Activated effector memory CD4-positive, alpha-beta T cell treated with Interleukin-2 at 50 U/mL for 16 hours (primary cell): ENCODE data around the gene WNT5A.

Experiments
- DNase-seq: peaks from one replicate; pipeline ENCODE4 v3.0.0-alpha.2; 2020

Gene WNT5A

DNA sequence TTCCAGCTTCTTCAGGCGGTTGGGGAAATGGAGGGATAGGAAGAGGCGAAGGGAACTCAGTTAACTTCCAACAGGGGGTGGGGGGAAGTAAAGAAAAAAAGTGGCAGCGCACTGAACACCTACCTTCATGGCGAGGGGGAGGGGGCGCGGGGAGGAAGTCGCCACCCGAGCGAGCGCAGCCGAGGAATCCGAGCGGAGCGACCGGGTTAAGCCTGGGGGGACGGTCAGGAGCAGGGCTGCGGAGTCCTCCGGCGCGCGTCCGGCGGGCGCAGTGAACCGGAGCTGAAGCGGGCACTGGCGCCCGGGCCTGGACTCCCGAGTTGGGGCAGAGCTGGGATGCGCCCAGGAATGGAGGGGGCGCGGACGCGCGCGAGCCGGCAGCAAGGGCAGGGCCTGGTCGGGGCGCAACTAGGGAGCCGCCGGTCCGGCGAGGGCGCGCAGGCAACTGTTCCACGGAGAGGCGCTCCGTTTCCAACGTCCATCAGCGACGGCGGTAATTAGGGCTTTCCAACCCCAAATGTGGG lies at the start of gene WNT5A:
Gene WNT5A, minus strand, starts transcription at position 450 of the 524 bp plus-strand sequence. Its CDS starts 321 bp downstream, at position 129.
- no peak for DNase-seq

DNA sequence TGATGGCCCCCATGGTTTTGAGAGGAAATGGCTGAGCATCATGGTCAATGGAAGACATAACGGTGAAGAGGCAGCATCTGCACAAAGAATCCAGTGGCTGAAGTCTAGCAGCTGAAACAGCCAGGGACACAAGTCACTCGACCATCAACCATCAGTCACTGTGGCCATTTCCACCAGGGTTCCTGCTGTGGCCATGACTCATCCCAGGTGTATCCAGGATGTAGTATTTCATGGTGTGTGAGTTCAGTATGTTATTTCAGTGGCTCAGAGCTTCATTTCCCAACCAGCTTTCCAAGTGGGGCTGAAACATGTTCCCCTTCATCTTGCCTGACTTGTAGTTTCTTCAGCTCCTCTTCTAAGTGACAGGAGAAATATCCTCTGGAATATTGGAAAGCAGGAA lies 47.8 kb upstream of the WNT5A start:
- DNase-seq = no peak

DNA sequence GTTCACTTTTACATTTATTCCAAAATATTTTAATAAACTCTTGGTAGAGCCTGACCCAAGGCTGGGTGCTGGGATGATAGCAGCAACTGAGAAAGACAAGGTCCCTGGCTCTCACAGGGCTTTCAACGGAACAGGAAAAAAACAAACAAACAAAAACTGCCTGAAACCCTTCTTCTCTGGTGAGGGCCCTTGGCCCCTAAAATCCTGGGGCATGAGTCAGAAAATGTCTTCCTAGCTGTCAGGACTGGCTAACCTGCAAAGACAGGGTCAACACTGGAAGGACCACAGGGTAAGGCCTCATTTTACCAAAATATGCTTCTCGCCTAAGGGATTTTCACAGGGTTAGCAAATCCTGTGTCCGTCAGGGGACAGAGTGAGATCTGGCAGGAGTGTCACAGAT lies 45.7 kb upstream of the WNT5A start:
- DNase-seq = no peak

DNA sequence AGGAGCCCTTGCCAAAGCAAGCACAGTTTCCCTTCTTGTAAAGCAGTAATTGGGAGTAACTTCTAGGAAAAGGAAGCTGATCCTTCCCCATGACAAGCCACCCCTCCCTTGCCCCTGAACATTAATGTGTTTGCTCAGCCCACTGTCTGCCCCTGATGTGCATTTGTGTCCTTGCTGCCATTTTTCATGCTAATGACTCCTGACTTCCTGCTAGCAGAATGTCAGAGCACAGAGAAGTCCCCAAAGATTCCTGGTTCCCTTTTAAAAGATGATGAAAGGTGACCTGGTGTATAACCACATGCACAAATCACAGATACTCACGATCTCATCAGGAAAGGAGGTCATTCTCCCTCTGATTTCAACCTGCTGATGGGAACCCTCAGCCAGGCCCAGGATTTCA lies 44.2 kb upstream of the WNT5A start:
- no peak for DNase-seq

DNA sequence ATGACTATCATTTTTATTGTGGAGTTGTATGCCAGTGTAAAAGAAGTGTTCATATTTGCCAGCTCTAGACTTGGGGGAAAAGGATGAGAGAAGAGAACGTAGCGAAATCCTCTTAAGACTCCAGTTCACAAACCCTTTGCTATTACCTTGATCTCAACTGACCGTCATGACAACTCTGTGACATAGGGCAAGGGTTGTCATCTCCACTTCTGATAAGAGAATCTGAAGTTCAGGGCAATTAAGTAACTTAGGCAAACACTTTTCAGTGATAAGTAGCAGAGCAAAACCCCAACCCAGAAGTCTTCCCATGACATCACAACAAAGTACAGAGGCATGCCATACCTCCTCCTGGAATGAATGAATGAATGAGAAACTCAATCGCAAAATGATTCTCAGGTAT lies 40.3 kb upstream of the WNT5A start:
- no peak for DNase-seq

DNA sequence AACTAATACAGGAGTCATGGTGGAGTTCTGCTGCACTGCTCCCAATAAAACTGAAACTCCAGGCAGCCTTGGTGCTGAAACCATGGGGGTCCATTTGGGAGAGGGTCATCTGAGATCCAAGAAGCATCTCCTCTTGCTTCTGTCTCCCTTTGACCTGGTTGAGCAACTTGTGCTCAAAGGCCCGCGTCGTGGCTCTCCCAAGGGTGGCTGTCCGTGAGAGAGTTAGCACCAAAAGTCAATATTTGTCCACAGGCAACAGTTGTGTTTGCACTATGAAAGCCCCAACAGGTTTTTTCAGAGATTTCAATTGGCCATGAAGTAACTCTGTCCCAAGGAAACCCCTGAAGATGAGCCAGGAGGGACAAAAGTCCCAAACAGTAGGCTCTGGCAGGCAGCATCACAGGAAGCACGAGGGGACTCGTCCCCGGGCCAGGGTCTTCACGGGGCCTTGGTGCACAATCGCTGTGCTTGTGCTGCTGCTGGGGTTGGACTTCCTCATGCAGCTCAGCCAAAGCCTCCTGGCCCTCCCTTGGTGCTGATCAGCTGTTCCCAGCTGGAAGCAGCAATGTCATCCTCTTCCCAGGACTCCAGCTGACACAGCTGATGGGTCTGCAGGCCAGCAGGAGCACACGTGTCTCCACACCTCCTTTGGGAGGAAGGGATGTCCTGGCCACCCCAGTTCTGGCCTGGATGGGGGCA lies 39.4 kb upstream of the WNT5A start:
- no peak for DNase-seq

DNA sequence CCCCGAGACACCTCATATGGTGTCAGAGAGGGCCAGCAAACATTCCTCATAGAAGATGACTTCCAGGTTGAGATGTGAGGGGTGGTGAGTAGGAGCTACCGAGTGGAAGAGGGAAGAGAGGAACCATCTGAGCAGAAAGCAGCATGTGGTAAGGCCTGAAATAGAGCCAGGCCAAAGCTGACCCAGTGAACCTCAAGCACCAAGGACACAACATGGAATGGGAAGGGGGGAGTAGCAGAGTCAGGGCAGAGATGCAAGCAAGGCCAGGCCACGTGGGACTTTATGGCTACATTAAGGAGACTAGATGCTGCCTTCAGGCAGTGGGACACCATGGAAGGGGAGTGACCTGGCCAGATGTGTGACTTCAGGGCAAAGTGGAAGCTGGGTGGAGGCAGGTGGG lies 38.3 kb upstream of the WNT5A start:
- no peak for DNase-seq

DNA sequence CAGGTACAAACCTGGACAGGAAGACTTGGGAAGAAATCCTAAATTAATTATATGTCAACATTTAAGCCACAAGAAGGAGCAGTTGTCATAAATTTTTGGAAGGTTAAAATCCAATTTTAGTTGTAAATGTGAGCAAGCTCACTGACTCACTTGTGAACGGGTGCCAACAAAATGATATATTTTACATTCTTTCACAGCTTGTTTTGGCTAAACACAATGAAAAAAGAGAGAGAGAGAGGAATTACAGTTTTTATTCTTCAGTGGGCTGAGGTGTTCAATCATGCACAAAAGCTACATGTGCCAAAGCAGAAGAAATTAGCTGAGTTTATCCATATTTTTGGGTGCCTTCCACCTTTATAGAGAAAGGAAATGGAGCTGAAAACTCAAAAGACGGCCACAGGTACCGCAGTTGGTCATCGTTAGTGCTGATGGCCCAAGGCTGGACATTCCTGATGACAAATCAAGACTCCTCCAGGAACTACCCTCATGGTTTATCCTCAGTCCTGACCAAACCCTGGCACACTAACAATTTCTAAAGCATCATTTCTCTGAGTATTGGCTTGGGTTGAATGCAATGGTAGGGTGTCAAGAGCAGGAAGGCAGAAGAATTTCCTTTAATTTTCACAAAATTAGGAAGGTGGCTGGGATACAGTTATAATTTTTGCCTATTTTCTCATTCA lies 37.6 kb upstream of the WNT5A start:
- no peak for DNase-seq

DNA sequence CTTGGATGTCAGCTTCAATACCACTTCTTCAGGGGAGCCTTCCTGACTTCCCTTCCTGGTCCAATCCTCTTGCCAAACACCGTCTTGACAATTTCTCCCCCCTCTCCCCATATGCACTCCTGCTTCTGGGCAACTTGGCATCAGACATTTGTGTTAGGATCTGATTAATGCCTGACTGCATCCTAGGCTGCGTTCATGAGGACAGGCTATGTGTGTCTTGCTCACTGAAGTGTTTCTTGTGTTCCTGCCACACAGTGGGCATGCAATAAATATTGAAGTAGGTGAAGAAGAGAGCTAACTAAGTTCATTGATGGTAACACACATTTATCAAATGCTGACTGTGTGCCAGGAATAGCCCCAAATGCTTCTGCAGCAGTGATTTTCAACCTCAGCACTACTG lies 36.4 kb upstream of the WNT5A start:
- DNase-seq = no peak

DNA sequence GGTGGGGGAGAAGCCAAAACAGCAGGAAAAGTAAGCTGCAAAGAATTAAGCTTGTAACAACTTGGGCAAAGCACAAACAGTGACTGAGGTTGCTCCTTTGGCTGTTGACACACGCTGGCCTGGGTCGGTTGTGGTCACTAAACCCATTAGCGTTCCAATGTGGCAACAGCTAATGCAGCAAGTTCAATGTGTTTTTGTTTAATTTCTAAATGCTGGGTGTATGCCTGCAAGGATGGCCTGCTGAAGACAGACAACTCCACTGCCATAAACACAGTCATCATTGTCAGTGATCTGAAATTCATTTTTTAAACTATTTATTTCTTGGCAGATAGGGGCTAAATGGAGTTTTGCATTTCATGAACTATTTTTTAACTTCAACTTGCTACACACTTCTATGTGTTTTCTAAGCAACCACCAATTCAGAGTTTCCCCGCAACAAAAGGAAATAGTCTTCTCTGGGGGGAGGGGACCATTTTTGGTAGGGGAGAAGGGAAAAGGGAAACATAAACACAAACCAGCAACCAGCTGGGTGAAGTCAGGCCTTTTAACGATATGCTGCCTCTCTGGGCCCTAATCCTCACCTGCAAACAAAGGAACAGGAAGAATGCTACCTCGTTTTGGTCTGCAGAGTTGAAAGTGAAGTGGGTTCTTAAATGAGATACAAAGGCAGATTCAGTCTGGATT lies 34.8 kb upstream of the WNT5A start:
- no peak for DNase-seq

DNA sequence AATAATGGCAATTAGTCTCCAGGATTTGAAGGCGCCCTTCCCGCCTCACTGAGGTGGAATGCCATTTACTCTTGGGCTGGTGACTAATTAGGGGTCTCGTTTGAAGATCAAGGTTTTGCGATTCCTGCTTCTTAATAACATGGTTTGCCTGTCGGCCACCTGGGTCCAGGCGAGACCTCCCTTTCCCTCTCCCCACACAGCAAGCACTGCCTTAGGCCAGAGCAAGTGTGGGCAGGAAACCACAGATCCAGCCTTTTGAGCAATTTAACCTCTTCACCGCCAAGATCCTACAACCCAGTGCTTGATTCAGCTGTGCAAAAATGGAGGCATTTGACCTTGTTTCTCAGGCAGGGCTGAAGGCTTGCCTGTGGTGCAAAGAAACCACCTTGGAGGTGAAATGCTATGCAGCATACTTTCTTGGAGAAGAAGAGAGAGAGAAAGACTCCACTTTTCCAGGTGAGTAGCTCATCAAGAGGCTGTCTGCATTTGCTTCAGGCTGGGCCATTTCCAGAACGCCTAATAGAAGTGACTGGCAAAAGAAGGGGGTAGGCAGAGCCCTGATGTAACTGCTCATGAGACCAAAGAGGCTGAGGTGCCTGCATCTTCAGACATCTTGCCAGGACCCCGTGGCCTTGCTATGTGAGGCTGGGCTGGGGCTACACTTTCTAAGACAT lies 34.1 kb upstream of the WNT5A start:
- no peak for DNase-seq

DNA sequence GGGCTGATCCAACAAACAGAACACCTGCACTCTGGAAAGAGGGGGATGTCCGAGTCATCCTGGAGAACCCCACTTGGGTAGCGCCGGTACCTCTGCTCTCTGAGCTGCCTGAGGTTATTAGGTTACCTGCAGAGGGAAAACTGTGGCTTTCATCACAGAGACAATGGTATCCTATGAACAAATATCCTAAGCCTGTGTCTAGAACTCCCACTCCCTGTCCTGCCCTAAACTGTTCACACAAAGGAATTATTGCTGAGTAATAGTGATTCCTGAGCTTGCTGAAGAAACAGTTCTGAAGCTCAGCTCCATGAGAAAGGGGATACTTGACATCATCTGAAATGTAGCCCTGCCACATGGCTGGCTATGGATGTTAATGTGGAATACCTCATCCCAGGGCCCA lies 31.9 kb upstream of the WNT5A start:
- DNase-seq = no peak

DNA sequence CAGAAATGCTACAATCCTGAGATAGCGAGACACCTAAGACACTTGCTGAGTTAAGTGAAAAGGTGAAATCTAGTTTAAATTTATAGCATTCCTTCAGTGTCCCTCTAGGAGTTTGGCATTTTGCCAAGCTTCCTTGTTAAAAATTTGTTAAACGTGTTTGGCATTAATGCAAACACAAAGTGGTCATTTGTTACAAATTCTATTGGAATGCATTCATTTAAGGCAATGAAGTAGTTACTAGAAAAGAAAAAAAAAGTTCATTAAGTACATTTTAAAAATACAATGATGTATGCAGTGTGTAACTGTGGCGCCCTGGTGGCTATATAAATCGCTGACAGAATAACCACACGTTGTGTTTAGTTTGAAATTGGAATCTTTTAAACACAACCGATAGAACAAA lies 31.3 kb upstream of the WNT5A start:
- no peak for DNase-seq

DNA sequence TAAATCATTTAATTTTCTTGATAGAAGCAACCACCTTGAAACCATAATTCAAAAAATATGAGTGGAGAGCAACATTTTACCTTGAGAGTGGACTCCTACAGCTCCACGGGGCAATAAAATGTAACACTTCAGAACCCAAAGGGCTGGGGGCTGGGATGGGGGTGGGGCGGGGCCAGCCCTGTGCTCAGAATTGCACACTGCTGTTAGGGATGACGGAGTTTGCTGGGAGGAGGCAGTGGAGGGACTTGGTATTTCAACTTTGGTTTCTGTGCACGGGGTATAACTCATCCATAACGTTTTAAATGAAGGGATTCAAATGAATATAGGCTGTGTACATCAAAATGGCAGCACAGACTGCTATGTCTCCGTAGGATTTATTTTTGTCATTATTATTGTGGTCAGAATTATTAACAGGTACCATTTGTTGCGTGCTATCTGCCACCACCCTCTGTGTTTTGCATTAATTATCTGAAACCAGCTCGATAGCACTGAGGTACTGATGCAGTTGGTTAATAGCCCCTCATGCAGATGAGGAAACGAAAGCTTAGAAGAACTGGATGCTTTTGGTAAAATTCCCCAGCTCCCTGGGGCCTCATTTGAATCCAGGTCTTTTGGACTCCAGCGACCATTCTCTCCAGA lies 29.4 kb upstream of the WNT5A start:
- DNase-seq = no peak

DNA sequence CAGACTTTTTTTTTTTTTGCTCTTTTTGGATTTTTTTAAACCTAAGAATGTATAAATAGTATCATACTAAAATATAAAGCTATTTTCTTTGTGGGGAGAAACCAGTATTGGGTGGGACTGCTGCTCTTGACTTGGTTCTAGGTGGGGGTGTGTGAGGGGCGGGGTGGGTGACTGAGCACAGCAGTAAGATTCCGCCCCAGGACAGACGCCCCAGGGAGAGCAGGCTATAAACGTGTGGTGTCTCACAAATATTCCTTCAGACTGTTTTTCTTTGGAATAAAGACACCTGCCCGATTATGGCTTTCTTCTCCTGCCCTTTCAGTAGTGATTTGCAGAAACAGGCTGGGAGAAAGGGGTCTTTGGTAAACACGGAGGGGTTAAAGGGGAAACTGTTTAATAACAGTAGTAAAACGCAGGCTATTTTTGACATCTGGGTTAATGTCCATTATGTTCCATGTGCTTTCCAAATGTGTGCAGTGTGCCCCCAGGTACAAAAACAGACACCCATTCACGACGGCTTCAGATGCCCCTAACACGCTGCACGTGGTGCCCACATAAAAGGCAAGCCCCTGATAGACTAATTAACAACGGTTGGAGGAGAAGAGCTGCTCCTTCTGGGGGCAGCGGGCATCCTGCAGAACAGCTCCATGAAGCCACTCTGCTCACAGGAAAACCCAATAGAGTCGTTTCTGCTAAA lies 28.6 kb upstream of the WNT5A start:
- DNase-seq = no peak

DNA sequence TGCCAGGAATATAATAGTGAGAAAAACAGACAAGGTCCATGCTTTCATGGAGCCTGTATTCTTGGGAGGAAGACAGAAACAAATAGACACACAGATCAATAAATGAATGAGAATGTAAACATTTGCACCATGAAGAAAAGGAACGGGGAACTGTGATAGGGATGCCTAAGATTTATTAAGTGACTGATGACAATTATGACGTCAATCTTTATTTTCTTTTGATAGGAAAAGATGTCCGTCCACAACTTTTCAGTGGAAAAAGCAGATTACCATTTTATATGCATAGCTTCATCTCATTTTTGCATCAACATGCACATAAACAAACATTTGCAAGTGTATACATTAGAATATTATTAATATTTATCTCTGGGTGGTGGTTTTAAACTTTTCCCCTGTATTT lies 27.9 kb upstream of the WNT5A start:
- no peak for DNase-seq

DNA sequence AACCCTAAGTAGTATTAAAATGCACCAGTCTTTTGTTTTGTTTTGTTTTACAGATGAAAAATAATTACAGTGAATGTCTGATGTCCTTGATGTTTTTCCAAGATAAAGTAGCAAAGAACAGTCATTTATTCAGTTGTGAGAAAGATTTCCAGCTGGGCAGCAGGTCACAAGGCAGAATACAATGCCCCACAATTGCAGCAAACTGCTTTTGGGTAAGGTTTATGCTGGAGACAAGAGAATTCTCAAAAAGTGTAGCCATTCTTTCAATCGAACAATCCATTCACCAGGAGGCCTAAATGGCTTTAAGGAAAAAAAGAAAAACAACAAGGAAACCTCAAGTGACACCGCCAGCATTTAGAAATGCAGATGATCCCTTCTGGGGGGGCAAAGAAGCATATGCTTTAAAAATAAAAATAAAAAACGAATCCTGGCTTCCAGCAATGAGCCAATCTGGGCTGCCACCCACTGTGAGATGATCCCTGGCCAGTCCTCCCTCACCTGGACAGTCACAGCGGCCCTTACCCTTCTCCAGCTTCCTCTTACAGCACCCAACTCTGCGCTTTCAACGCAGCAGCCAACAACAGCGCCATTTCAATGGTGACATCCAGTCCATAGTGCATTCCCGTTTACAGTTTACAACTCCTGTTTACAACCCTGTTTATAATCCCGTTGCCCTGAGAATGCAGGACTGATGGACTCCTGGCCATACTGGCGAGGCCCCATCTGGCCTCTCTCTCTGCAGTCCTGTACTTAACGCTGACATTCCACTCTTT lies 25.7 kb upstream of the WNT5A start:
- DNase-seq = no peak

DNA sequence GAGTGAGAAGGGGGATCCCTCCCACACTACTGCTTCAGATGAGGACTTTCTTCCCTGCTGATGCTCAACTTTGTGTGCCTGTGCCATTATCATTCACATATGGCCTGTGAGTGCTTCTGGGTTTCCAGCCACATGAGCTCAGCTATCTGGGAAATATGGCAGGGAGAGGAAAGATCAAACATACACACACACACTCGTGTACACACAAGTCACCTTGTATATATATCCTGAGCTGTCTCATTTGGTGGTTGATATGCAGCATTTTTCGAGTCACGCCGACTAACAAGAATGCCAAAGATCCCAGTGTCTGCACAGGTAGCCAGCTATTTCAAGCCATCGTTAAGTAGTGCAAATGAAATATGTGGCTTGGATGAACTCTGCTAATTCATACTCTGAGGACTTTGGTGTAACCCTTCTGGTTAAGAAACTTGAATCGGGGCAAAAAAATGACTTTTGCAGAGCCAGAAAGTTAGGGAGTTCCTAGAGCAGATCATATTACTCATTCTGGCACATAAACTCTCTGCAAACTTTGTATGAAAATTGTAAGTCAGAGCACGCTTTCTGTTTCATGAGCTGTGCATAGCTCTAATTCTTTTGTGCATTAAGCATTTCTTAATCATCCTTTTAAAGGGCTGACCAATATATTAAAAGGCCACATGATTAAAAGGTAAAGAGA lies 24.9 kb upstream of the WNT5A start:
- DNase-seq = no peak

DNA sequence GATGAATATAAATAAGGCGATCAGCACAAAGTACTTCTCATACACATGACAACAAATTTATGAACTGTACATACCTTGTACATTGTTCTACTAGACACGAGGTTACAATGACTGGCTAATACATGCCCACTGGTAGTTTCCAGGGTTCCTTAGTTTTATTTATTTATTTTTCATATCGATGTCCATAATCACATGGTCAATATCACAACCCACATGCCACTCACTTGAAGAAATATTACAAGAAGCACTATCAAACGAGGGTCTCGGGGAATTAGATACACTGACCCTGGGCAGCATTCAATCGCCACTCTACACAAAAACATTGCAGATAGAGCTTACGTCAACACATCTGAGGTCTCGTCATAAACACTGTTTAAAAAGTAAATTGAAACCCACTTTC lies 21.2 kb upstream of the WNT5A start:
- no peak for DNase-seq

DNA sequence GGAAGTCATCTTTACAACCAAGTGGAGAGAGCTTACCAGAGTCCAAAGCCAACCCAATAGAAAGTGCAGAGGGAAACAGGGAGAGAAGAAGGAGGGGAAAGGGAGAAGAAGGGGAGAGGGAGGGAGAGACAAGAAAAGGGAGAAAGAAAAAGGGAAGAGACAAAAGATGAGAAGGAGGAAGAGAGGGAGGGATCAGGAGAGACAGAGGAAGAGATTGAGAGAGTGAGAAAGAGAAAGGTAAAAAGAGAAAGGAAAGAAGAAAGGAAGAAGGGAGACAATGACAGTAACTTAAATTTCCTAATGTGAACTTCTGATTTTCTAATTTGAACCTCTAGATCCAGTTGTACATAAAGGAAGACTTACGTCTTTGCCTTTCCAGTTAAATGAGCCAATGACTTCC lies 20.7 kb upstream of the WNT5A start:
- DNase-seq = no peak

DNA sequence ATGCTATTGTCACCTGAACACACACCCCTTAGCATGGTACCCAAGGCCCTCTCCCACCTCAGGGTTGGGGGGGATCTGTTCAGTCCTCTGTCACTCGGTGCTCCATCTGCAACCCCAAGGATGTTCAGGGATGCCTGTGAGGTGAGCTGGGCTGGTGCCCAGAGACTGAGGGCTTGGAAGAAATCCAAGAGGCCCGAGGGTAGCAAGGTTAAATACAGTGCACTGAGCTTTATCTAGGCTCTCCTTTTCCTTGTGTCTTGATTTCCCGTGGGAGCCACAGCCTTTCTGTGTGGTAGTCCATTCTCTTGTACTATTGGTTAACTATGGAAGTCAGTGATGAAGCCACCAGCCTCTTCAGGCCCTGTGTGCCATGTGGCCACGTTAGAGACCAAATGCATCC lies 18.7 kb upstream of the WNT5A start:
- DNase-seq = no peak
